Measurements from ENCODE around the gene CFAP74. TPM values are rescaled to one million over a fixed set of nuclear protein-coding genes. Genes with fewer than 3 reads are reported as not detected.

The CFAP74 gene
- total RNA-seq, 2 experiments from 2014 or later: 0.31 to 0.46 TPM

GRCh38 chr1:1880617-1881312 lies 122.8 kb downstream of the CFAP74 start:
- Mint-ChIP-seq H3K4me3 (no peak overlapping the region), H3K36me3 (peaks cover 40% of the 10 kb centered on the region), H3K27ac (peak overlapping the region; percentile 17), H3K4me1 (peaks cover 49% of the 10 kb centered on the region), H3K9me3 (no peaks in the 10 kb centered on the region), H3K27me3 (no peaks in the 10 kb centered on the region)
- no peak for DNase-seq

GRCh38 chr1:1879942-1880341 lies 123.6 kb downstream of the CFAP74 start:
- Mint-ChIP-seq H3K9me3 (no peaks in the 10 kb centered on the region), H3K4me1 (peaks cover 55% of the 10 kb centered on the region), H3K4me3 (no peak overlapping the region), H3K27ac (peak overlapping the region; percentile 18), H3K27me3 (no peaks in the 10 kb centered on the region), H3K36me3 (peaks cover 48% of the 10 kb centered on the region)
- no peak for DNase-seq

- peaks cover 54% of the 10 kb centered on the region for H3K4me1 Mint-ChIP-seq
- no peaks in the 10 kb centered on the region for H3K9me3 Mint-ChIP-seq
- no peaks in the 10 kb centered on the region for H3K27me3 Mint-ChIP-seq
- H3K36me3 Mint-ChIP-seq: peaks cover 55% of the 10 kb centered on the region
- H3K4me3 Mint-ChIP-seq: no peak overlapping the region
- peak overlapping the region; percentile 43 for H3K27ac Mint-ChIP-seq
- DNase-seq: no peak
Observed at GRCh38 chr1:1877865-1878436, 125.6 kb downstream of the CFAP74 start.

GRCh38 chr1:1876335-1876930 lies 127.2 kb downstream of the CFAP74 start:
- Mint-ChIP-seq H3K4me1 (peaks cover 59% of the 10 kb centered on the region), H3K27me3 (no peaks in the 10 kb centered on the region), H3K27ac (peak overlapping the region; percentile 86), H3K9me3 (peaks cover under 1% of the 10 kb centered on the region), H3K4me3 (peak overlapping the region; percentile 40), H3K36me3 (peaks cover 69% of the 10 kb centered on the region)
- DNase-seq: no peak

- peaks cover 69% of the 10 kb centered on the region for H3K36me3 Mint-ChIP-seq
- peak overlapping the region; percentile 40 for H3K4me3 Mint-ChIP-seq
- H3K9me3 Mint-ChIP-seq: peaks cover 2% of the 10 kb centered on the region
- DNase-seq: peak; percentile 39
- H3K27me3 Mint-ChIP-seq: no peaks in the 10 kb centered on the region
- H3K4me1 Mint-ChIP-seq: peaks cover 58% of the 10 kb centered on the region
- peak overlapping the region; percentile 86 for H3K27ac Mint-ChIP-seq
Observed at GRCh38 chr1:1875932-1876331, 127.7 kb downstream of the CFAP74 start.

GRCh38 chr1:1874901-1875300 lies 128.7 kb downstream of the CFAP74 start:
- Mint-ChIP-seq H3K36me3 (peaks cover 72% of the 10 kb centered on the region), H3K27ac (no peak overlapping the region), H3K4me1 (peaks cover 61% of the 10 kb centered on the region), H3K9me3 (peaks cover 2% of the 10 kb centered on the region), H3K4me3 (no peak overlapping the region), H3K27me3 (no peaks in the 10 kb centered on the region)
- no peak for DNase-seq

GRCh38 chr1:1873186-1873585 lies 130.4 kb downstream of the CFAP74 start:
- no peak for DNase-seq
- H3K9me3 Mint-ChIP-seq: peaks cover 2% of the 10 kb centered on the region
- peaks cover 66% of the 10 kb centered on the region for H3K36me3 Mint-ChIP-seq
- H3K27ac Mint-ChIP-seq: peak overlapping the region; percentile 66
- no peak overlapping the region for H3K4me3 Mint-ChIP-seq
- H3K4me1 Mint-ChIP-seq: peaks cover 59% of the 10 kb centered on the region
- no peaks in the 10 kb centered on the region for H3K27me3 Mint-ChIP-seq

- peaks cover 2% of the 10 kb centered on the region for H3K9me3 Mint-ChIP-seq
- DNase-seq: no peak
- peaks cover 52% of the 10 kb centered on the region for H3K4me1 Mint-ChIP-seq
- H3K27ac Mint-ChIP-seq: peak overlapping the region; percentile 66
- no peak overlapping the region for H3K4me3 Mint-ChIP-seq
- H3K36me3 Mint-ChIP-seq: peaks cover 63% of the 10 kb centered on the region
- no peaks in the 10 kb centered on the region for H3K27me3 Mint-ChIP-seq
Observed at GRCh38 chr1:1872329-1872994, 131.1 kb downstream of the CFAP74 start.

Other genes with a start within 250 kb of the CFAP74 start
- gene NADK, start 225.3 kb downstream of the CFAP74 start, total RNA-seq: 10 to 100 TPM; 74.7 to 77.1 TPM
- 100 to 1,000 TPM; 360 to 394 TPM for gene GNB1, start 112.7 kb downstream of the CFAP74 start, total RNA-seq
- gene CALML6, start 88.5 kb downstream of the CFAP74 start, total RNA-seq: under 1 TPM; 0.87 to 0.98 TPM
- 1 to 10 TPM; 2.4 to 2.7 TPM for gene TMEM52, start 84.5 kb downstream of the CFAP74 start, total RNA-seq
- gene GABRD, start 15.6 kb upstream of the CFAP74 start, total RNA-seq: not detected
- gene PRKCZ, start 46.6 kb upstream of the CFAP74 start, total RNA-seq: 10 to 100 TPM; 11.1 to 13.0 TPM
- 10 to 100 TPM; 69.3 to 71.4 TPM for gene FAAP20, start 191.0 kb upstream of the CFAP74 start, total RNA-seq
- 10 to 100 TPM; 25.4 to 27.3 TPM for gene SKI, start 224.5 kb upstream of the CFAP74 start, total RNA-seq